IgD-negative memory B cell (primary cell): ENCODE measurements around the gene GPAT2. TPM values are rescaled to one million over a fixed set of nuclear protein-coding genes. Genes with fewer than 3 reads are reported as not detected.

Experiments used
- polyA plus RNA-seq: library from polyadenylated mRNA; unstranded; fragments of 300-500 nt; fragmentation: Illumina TruSeq; gene quantifications from one replicate; pipeline ENCODE4 v1.2.3, GENCODE V29; 2021

Gene GPAT2
- polyA plus RNA-seq, 1 donor from 2014 or later, result 8.6 TPM

Other genes starting within 250 kb of the GPAT2 start
- gene ANKRD36C, start 43.1 kb downstream of the GPAT2 start, polyA plus RNA-seq, result 15.6 TPM
- gene ADRA2B, start 81.7 kb upstream of the GPAT2 start, polyA plus RNA-seq, result not detected
- gene ASTL, start 103.6 kb upstream of the GPAT2 start, polyA plus RNA-seq, result not detected
- gene DUSP2, start 110.5 kb upstream of the GPAT2 start, polyA plus RNA-seq, result 55.6 TPM
- gene STARD7, start 173.9 kb upstream of the GPAT2 start, polyA plus RNA-seq, result 193 TPM
- gene TMEM127, start 231.1 kb upstream of the GPAT2 start, polyA plus RNA-seq, result 41.7 TPM
- 83.5 TPM for gene CIAO1, start 231.3 kb upstream of the GPAT2 start, polyA plus RNA-seq